Muscle layer of colon (tissue), 2 donors: ENCODE data around the gene DACT1.
A peak's percentile ranks its signal among the peaks of the same experiment; 100 is the strongest.
"Not testable (repeated sequence)": the region's sequence is repeated elsewhere in the genome, so short reads cannot be mapped to it uniquely, and the experiment has no call there.

ENCODE experiments used
- H3K27ac ChIP-seq: one replicate; pipeline ENCODE4 v1.7.0; 2013; ENCODE audit warnings: low read depth, mild to moderate bottlenecking, low read length, moderate library complexity
- H3K27me3 ChIP-seq, 2 donors: one replicate each; pipeline ENCODE4 v1.7.0; 2013; ENCODE audit warnings: low read length in 2 of 2, mild to moderate bottlenecking in 2 of 2; ENCODE audit not compliant: insufficient read depth in 2 of 2, control insufficient read depth in 1 of 2
- H3K36me3 ChIP-seq: one replicate; pipeline ENCODE4 v1.7.0; 2013; ENCODE audit warnings: mild to moderate bottlenecking, low read length; ENCODE audit not compliant: insufficient read depth
- H3K4me1 ChIP-seq: one replicate; pipeline ENCODE4 v1.7.0; 2013; ENCODE audit warnings: mild to moderate bottlenecking, low read length; ENCODE audit not compliant: insufficient read depth
- H3K4me3 ChIP-seq, 2 donors: one replicate each; pipeline ENCODE4 v1.7.0; 2013; ENCODE audit warnings: low read length in 2 of 2, low read depth in 1 of 2, mild to moderate bottlenecking in 1 of 2, moderate library complexity in 1 of 2
- H3K9ac ChIP-seq: one replicate; pipeline ENCODE4 v1.7.0; 2013; ENCODE audit warnings: low read length
- H3K9me3 ChIP-seq: one replicate; pipeline ENCODE4 v1.7.0; 2013; ENCODE audit warnings: mild to moderate bottlenecking, low read length
- donor health status: abdominal sarcoma.
- donor health status: Adenocarcinoma of cecum.

DACT1 gene, protein sequence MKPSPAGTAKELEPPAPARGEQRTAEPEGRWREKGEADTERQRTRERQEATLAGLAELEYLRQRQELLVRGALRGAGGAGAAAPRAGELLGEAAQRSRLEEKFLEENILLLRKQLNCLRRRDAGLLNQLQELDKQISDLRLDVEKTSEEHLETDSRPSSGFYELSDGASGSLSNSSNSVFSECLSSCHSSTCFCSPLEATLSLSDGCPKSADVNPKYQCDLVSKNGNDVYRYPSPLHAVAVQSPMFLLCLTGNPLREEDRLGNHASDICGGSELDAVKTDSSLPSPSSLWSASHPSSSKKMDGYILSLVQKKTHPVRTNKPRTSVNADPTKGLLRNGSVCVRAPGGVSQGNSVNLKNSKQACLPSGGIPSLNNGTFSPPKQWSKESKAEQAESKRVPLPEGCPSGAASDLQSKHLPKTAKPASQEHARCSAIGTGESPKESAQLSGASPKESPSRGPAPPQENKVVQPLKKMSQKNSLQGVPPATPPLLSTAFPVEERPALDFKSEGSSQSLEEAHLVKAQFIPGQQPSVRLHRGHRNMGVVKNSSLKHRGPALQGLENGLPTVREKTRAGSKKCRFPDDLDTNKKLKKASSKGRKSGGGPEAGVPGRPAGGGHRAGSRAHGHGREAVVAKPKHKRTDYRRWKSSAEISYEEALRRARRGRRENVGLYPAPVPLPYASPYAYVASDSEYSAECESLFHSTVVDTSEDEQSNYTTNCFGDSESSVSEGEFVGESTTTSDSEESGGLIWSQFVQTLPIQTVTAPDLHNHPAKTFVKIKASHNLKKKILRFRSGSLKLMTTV

DNA sequence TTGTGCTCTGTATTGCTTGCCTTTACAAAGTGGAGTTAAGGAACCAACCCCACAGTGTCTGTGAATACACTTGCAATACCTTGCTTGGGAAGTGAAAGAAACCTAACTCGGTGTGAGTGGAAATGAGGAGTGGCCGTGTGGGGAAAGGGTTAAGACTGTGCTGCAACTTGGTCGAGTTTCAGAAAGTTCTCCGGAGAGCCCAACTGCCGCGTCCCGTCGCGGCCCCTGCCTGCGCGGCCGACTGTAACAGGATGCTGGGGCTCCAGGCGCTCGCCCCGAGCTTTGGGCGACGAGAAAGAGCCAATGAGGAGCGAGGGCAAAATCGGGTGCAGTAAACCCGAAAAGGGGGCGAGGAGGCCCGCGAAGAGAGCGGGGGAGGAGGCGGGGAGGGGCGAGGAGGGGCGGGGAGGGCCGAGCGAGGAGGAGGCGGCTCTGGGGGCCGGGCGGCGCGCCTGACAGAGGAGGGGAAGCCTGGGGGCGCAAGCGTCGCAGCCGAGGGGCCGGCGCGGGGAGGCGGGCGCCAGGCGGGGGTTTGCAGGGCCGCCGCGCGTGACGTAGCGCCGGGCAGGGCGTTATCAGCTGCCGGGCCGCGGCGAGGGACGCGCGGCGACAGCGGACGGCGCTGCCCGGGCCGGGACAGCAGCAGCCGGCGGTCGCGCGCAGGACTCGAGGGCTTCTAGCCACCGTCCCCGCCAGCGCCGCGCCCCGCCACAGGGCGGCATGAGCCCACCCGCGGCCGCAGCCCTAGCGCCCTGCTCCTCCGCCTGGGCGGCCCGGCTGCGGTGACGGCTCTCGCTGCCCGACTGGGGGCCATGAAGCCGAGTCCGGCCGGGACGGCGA, at the start of gene DACT1:
Gene DACT1, plus strand, starts transcription at position 572 of the 840 bp plus-strand sequence. Its CDS starts 241 bp downstream, at position 813.
- Histone ChIP-seq H3K4me1 (peaks cover 15% of the 10 kb centered on the region), H3K9ac (peak within 1 kb of the TSS; percentile 48), H3K27ac (peak within 1 kb of the TSS; percentile 78)

DNA sequence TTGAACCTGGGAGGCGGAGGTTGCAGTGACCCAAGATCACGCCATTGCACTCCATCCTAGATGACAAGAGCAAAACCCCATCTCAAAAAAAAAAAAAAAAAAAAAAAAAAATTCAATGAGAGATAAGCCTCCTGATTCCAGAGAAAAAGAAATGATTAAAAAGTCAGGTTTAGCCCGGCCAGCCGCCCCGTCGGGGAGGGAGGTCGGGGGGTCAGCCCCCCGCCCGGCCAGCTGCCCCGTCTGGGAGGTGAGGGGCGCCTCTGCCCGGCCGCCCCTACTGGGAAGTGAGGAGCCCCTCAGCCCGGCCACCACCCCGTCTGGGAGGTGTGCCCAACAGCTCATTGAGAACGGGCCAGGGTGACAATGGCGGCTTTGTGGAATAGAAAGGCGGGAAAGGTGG, 49.4 kb upstream of the DACT1 start:
- H3K9me3 ChIP-seq, H3K36me3 ChIP-seq, H3K27me3 ChIP-seq, H3K4me1 ChIP-seq, H3K27ac ChIP-seq, H3K9ac ChIP-seq, H3K4me3 ChIP-seq: not testable (repeated sequence)

More for the DNA sequence above, at the start of gene DACT1:
- Histone ChIP-seq H3K36me3 (peaks cover 15% of the 10 kb centered on the region), H3K27me3 (no peaks in the 10 kb centered on the region), H3K4me3 (peak within 1 kb of the TSS; percentile 67 to 70), H3K9me3 (no peaks in the 10 kb centered on the region)

DNA sequence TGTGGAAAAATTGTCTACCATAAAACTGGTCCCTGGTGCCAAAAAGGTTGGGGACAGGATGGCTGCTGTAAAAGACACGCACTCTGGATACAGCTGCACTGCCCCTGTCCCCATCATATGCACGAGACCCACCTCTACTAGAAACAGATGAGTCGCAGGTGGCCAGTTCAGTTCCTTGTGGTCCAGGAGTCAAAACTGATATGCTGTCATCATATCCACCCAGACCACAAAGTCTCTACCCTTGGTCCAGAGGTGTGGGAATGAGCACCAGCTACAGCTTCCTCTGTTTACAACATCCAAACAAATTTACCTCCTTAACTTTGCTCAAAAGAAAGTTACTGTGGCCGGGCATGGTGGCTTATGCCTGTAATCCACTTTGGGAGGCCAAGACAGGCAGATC, 43.8 kb upstream of the DACT1 start:
- Histone ChIP-seq H3K4me1 (no peaks in the 10 kb centered on the region), H3K9me3 (no peaks in the 10 kb centered on the region)

DNA sequence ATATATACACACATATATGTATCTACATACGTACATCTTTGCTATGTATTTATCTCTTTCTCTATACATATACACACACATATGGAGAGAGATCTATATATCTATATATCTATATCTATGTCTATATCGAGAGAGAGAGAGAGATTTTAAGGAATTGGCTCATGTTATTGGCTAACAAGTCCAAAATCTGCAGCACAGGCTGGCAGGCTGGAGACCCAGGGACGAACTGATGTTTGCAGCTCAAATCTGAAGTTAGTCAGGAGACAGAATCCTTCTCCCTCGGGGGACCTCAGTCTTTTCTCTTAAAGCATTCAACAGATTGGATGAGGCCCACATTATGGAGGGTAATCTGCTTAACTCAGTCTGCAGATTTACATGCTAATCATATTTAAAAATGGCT, 40.7 kb upstream of the DACT1 start:
- Histone ChIP-seq H3K4me1 (no peaks in the 10 kb centered on the region), H3K9ac (no peak overlapping the region), H3K9me3 (no peaks in the 10 kb centered on the region), H3K4me3 (no peak overlapping the region), H3K36me3 (no peaks in the 10 kb centered on the region), H3K27me3 (no peaks in the 10 kb centered on the region), H3K27ac (no peak overlapping the region)

More for the DNA sequence above, 43.8 kb upstream of the DACT1 start:
- Histone ChIP-seq H3K27me3 (no peaks in the 10 kb centered on the region), H3K9ac (no peak overlapping the region), H3K27ac (no peak overlapping the region), H3K4me3 (no peak overlapping the region), H3K36me3 (no peaks in the 10 kb centered on the region)

DNA sequence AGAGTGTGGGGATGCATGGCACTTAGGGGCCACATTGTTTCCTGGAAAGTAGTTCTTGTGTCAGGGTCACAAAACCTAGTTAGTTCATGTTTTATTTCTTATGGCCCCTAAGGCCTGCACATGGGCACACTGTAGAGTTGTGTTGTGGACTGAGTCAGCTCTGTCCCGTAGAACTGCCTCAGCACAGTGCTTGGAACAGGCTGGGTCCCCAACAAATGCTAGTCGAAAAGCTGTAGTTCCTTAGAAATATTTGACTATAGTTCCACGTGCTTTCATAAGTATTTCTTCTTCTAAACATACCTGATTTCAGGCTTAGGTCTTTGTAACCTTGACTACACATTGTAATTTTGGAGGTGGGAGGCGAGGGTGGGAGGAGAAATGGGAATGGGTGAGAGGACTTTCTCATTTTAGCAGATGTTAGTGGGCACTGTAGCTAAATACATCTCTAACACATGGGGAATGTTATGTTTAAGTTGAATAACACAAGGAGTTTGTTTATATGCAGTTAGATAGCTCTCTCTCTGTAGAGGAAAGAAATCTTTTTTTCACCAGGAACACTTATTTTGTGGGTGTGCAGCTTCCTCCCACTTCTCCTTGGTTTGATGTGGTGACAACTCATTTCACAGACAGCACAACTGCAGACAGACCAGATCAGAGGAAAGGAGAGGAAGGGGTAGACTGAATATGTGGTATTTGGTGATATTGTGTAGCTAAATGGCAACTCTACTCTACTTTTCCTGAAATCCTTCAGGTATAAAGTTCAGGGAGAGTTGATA, 39.5 kb upstream of the DACT1 start:
- H3K36me3 ChIP-seq: no peaks in the 10 kb centered on the region
- H3K4me3 ChIP-seq: no peak overlapping the region
- no peak overlapping the region for H3K27ac ChIP-seq
- H3K9me3 ChIP-seq: no peaks in the 10 kb centered on the region
- H3K27me3 ChIP-seq: no peaks in the 10 kb centered on the region
- no peak overlapping the region for H3K9ac ChIP-seq
- H3K4me1 ChIP-seq: no peaks in the 10 kb centered on the region

DNA sequence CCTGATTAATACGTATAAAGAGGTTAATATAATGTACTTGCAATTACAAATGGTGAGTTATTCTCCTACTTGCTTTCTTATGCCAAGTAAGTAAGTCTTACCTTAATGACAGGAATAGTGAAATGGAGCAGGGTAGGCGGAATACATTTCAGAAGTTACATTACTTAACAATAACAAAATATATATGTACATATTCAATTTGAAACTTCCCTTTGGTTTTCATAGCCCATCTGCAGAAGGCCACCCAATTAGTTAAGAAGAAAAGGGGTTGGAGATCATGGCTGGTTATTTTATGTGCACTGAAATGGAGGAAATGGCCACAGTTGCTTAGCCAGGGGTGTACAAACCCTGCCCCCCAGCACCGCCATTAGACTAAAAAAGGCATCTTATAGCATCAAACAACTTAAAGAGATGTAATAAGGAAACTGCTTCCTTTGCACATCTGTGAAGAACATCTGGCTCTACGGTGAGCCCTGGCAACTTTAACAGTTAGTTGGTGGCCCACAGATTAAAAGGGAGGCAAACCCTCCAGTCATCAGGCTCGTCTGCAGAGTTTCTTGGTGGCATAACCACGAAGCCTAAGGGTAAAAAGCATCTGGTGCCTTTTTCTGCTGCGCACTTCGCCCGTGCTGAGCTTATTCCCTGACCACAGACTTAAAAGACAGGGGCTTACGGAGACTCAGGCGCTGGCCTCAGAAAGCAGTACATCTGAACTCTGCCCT, 38.8 kb upstream of the DACT1 start:
- Histone ChIP-seq H3K27ac (no peak overlapping the region), H3K4me3 (no peak overlapping the region), H3K9ac (no peak overlapping the region), H3K9me3 (no peaks in the 10 kb centered on the region), H3K4me1 (no peaks in the 10 kb centered on the region), H3K36me3 (no peaks in the 10 kb centered on the region), H3K27me3 (no peaks in the 10 kb centered on the region)

DNA sequence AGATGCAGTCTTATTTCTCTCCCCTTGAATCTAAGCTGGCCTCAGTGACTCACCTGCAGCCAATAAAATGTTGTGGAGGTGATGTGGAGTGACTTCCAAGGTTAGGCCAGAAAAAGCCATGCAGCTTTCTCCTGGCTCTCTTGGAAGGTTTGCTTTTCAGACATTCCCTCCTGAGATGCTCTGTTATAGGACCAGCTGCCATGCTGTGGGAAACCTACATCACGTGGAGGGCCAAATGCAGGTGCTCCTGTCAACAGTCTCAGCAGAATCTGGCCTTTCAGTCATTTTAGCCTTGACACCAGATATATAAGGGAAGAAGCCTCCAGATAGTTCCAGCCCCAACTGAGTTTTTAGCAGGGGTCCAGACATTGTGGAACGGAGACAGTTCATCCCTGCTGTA, 38.1 kb upstream of the DACT1 start:
- Histone ChIP-seq H3K4me3 (no peak overlapping the region), H3K9me3 (no peaks in the 10 kb centered on the region), H3K9ac (no peak overlapping the region), H3K27me3 (no peaks in the 10 kb centered on the region), H3K36me3 (no peaks in the 10 kb centered on the region), H3K27ac (no peak overlapping the region), H3K4me1 (no peaks in the 10 kb centered on the region)

DNA sequence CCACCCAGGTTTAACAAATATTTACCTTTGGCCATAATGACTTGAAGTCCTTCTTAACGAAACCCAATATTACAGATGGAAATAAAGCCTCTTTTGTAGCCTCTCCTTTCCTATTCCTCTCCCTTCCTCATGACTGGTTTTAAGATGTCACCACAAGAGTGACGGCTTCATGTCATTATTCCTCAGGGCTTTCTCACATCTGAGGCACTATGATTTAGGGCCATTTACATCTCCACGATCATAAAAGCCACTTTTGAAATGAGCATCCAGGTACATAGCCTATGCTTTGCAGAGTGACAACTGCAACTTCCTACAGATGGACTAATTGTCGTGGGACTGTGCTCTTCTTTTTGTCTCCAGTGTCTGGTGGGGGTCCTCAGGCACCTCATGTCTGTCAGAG, 32.3 kb upstream of the DACT1 start:
- H3K9me3 ChIP-seq: no peaks in the 10 kb centered on the region
- H3K27me3 ChIP-seq: no peaks in the 10 kb centered on the region
- no peak overlapping the region for H3K4me3 ChIP-seq
- H3K9ac ChIP-seq: no peak overlapping the region
- no peak overlapping the region for H3K27ac ChIP-seq
- no peaks in the 10 kb centered on the region for H3K36me3 ChIP-seq
- H3K4me1 ChIP-seq: no peaks in the 10 kb centered on the region

DNA sequence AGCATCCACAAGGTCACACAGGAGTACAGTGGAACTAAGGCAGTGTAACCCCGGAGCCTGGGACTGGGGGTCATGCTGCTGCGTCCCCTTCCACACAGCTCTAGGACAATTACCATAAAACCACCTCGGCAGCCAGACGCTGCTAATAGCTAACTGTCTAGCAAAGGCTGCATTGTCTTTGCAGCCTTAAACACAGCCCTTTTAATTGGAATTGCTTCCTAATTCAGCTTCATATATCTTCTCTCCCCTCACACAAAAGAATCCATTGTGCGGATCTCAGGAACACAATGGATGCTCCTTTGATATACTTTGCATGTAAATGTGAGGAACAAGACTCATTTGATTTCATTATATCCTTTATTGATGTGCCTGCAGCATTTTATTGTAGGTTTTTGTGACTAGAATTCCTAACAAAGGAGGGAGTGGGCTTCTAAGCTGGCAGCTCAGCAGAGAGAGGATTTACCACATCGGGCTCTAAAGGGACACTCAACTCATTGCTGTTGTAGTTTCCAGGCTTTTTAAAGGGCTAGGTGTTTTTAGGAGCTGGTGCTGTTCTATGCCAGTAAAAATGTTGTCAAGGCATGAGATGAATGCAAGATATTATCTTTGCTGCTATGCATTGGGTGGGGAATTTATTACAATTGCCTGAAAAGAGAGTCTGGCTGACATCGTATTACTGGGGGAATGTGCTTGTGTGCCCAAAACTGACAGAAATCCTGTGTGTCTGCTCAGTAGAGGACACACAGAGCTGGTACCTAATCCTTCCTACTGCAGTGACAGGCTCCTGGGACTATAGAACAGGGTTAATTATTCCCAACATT, 30.4 kb upstream of the DACT1 start:
- no peak overlapping the region for H3K4me3 ChIP-seq
- no peak overlapping the region for H3K9ac ChIP-seq
- H3K9me3 ChIP-seq: no peaks in the 10 kb centered on the region
- no peak overlapping the region for H3K27ac ChIP-seq
- H3K27me3 ChIP-seq: no peaks in the 10 kb centered on the region
- H3K36me3 ChIP-seq: no peaks in the 10 kb centered on the region
- H3K4me1 ChIP-seq: no peaks in the 10 kb centered on the region

DNA sequence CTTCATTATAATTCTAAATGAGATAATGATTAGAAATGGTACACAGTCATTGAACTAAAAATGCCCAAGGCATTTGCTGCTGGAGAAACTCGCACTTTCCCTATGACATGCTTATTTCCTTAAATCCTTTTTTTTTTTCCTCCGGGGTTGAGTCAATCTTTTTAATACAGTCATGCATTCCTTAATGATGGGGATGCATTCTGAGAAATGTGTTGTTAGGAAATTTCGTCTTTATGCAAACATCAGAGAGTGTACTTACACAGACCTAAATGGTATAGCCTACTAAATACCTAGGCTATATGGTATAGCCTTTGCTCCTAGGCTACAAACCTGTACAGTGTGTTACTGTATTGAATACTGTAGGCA, 29.8 kb upstream of the DACT1 start:
- Histone ChIP-seq H3K27me3 (no peaks in the 10 kb centered on the region), H3K9ac (no peak overlapping the region), H3K36me3 (no peaks in the 10 kb centered on the region), H3K27ac (no peak overlapping the region), H3K4me1 (no peaks in the 10 kb centered on the region), H3K9me3 (no peaks in the 10 kb centered on the region), H3K4me3 (no peak overlapping the region)
